NCI-H2107 treated with DMSO at 0.1 percent for 48 hours (cell line): ENCODE results near the gene BEGAIN.

Experiments
- DNase-seq: peaks from one replicate; lab custom pipeline; 2025; ENCODE audit not compliant: unreplicated experiment; lab: John Stamatoyannopoulos, UW

BEGAIN gene

GRCh38 chr14:100554696-100555320, 32.4 kb downstream of the BEGAIN start:
- no peak for DNase-seq

DNA sequence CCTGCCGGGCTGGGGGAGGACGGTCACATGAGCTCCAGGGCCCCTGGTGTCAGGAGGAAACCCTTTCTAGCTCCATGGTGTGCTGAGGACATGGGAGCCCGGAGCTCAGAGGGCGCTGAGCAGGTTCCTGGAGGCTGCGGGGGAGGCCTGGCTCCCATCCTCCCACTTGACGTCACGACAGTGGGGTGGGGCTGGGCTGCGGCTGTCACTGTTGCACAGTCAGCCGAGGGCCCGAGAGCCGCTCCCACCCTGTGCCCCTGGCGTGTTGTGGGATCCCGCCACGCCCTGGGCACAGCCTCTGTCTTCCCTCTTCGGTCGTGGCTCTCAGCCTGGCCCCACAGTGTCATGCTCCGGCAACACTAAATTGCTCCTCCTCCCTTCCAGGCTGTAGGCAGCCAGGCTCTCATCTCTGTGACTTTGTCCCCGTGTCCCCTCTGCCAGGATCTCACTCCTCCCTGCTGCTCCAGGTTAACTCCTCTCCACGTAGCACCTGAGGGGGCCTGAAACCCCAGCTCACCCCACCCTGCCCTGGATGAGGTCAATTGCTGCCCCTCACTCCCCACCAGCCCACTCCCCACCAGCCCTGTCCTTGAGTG, 33.0 kb downstream of the BEGAIN start:
- no peak for DNase-seq

- DNase-seq = no peak
Observed at GRCh38 chr14:100553471-100553870, 33.7 kb downstream of the BEGAIN start.

- peak; percentile 72 for DNase-seq
Observed at GRCh38 chr14:100552524-100553125, 34.6 kb downstream of the BEGAIN start.

DNA sequence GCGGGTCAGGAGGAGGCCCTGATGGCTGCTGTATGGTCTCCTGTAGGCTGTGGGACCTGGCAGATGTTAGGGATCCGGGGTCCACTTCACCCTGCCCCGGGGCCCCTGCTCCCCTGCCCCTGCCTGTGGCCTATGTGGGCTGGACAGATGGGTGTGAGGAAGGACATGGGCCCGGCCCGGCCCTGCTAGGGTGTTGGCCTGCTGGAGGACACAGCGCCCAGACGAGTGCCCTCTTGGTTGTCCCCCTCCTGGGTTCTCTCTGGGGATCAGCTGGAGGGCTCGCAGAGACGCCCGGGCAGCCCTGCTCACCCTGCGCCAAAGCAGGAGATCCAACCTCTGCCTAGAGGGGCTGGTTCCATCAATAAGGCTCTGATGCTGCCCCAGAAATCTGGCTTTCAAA, 36.2 kb downstream of the BEGAIN start:
- no peak for DNase-seq

GRCh38 chr14:100549834-100550625, 37.2 kb downstream of the BEGAIN start:
- no peak for DNase-seq

- no peak for DNase-seq
Observed at GRCh38 chr14:100548939-100549338, 38.3 kb downstream of the BEGAIN start.

GRCh38 chr14:100548295-100548655, 38.9 kb downstream of the BEGAIN start:
- DNase-seq = no peak

DNA sequence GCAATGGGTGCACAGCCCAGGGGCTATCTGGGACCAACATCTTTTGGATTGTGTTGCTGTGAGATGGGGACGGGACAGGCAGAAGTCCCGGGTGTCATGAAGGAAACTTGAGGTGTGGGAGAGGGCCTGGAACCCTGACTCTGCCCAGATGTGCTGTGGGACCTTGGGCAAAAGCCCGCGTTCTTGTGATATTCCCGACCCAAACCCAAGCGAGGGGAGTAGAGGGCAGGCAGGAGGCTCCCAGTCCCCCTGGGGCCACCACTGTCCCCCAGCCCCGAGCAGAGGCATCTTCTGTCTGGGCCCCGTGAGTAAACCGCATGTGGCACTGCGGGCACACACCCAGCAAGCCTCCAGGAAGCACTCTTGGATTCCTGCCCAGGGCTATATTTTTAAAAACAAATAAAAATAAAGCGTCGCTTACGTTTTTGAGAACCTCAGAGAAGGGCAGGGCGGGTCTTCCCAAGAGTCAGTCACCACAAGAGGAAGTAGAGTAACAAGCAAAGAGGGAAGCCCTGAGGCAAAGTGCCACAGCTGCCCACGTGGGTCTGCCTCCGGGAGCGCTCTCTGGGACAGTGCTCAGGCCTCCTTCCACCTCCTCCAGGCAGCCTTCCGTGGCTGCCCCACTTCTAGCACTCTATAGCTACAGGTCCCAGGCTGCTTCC, 39.5 kb downstream of the BEGAIN start:
- DNase-seq = no peak

DNA sequence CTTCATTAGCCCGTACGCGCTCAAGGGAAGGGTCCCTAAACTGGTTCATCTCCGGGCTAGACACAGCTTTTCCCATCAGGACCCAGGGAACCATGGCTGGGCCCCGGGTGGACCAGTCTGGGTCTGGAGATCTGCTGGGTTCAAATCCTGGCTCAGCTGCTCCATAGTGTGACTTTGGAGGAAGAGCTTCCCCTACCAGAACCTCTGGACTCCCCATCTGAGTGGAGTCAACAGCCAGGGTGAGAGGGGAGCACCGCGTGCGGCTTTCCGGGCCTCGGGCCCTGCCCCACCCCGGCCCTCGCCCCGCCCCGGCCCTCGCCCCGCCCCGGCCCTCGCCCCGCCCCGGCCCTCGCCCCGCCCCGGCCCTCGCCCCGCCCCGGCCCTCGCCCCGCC, 41.2 kb downstream of the BEGAIN start:
- no peak for DNase-seq

DNA sequence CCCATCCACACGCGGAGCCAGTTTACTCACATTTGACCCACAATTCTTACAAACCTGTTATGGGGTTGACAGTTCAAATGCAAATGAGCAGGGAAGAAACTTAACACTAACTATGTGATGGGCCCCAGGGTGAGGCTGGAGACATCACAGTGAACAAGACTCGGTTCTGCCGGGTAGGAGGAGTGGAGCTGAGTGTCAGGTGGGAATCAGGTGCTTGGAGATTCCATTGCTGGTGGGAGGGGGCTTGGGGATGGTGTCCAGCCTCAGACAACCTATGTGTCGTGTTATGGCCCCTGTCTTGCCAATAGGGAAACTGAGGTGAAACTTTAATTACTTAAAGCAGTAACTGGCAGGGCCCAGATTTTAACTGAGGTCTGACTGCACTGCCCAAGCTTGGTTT, 41.9 kb downstream of the BEGAIN start:
- no peak for DNase-seq

DNA sequence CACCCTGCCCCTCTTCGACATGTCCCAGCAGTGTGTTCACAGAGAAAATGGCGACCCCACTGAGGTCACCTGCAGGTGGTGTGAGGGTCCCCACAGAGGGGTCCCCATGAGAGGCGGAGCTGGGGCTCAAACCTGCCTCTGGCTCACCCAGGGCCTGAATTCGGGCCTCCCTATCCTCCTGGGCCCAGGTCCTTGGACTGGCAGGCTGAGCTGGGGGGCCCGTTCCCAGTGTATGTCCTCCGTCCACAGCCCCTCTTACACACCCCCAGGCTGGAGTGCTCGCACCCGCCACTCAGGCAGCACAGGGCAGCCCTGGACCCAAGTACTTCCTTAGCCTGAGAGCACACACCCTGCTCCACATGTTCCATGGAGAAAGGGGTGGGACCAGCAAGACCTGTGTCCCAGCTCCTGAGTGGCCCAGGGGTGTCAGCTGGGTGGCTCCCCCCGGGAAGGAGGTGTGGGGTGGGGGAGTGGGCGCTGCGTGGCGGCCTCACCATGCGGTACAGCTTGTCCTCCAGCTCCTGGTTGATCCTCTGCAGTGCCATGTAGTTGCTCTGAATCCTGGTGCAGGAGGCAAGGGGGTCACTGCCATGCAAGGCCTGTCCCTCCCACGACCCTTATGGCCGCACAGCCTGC, 42.6 kb downstream of the BEGAIN start:
- no peak for DNase-seq

DNA sequence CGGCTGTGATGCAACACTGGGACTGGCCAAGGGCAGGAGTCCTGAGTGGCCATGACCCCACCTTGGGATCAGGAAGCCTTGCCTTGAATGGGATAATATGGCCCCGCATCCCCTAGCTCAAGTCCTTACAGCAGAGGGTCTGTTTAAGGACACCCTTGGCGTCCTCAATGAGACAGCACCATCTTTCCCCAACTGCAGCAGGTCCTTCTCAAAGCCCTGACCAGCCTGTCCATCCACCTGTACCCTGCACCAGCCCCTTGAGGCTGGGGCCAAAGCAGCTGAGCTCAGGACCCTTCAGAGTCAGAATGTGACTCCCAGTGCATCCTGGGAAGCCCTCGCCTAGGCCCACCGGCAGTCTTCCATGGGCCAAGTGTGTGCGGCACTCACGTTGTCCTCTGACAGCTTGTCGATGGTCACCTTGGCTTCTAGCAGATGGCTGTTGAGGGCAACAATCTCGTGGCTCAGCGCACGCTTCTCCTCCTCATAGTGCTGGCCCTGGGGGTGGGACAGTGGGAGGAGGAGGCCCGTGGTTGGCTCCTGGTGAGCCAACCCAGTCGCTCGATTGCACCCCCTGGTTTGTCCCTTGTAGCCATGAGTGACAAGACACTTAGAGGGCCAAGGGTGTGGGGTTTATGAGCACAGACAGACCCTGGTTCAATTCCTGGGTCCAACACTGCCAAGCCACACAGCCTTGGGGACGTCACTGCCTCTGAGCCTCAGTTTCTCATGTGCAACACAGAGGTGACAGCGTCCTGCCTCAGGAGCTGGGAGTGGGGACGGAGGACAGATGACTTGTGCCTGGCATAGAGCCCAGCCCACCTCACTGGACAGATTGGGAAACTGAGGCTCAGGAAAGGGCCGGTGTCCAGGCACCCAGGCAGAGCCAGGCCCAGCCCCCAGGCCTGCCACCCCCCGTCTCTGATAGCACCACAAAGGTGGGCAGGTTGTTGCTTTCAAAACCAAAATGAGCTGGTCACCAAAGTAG, 43.5 kb downstream of the BEGAIN start:
- DNase-seq = no peak

GRCh38 chr14:100542619-100543205, 44.5 kb downstream of the BEGAIN start:
- DNase-seq = no peak

DNA sequence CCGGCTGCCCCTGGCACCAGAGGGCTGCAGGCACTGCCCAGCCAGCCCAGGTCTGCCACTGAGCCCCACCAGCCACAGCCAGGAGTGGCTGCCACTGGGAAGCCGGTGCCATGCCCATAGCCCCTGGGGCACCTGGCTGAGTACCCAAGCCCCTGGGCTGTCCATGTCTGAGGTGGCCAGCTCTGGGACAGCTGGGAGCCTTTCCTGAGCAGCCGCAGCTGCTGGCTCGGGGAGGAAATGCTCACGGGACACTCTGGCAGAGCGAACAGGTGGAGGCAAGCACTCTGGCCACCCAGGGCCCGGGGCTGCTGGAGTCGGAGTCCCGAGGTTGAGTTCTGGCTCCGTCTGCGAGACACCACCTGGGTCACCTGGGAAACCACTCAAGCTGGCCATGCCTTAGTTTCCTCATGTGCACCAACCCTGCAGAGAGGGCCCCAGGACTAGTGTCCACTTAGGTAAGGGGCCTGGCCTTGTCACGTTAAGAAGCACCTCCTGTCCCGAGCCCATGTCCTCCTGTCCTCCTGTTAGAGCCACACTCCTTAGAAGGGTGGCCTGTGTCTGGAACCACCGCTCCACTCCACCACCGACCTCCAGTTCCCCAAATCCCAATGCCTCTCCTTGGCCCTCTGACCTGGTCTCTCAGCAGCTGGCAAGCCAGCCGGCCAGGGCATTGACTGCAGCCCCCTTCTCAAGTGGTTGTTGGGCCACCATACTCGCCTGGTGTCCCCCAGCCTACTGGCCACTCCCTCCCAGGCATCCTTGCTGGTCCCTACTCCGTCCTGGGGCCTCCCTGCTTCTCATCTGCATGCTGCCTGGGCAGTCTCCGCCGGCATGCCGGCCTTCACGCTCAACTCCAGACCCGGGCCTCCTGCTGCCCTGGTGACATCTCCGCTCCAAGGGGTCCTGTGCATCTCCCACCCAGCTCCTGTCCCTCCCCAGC, 45.3 kb downstream of the BEGAIN start:
- no peak for DNase-seq

DNA sequence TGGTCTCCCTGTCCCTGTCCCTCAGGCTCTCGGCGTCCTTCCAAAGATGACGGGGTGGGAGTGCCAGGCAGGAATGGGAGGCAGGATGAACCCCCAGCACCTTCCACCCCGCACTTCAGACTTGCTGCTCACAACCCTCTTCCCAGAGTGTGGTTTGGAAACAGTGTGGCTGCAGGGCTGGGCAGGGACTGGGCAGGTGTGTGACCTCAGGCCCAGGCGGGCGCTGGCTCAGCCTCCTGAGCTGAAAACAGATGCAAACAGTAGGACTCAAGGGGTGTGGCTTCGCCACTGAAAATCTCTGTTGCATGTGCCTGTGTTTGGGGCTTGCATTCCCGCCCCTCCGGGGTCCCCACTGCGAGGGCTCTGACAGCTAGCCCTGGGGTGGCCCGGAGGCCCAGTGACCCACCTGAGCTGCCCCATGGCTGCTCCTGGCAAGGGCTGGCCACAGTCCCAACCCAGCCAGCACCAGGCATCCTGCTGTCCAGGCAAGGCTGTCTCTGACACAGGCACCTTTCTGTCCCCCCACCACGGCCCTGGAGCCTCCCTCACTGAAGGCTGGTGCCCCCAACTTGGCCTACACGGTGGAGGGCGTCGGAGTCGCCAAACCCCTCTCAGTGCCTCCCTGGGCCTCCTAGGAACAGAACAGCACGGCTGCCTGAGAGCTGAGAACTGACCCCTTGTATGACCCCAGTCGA, 46.1 kb downstream of the BEGAIN start:
- DNase-seq = no peak

DNA sequence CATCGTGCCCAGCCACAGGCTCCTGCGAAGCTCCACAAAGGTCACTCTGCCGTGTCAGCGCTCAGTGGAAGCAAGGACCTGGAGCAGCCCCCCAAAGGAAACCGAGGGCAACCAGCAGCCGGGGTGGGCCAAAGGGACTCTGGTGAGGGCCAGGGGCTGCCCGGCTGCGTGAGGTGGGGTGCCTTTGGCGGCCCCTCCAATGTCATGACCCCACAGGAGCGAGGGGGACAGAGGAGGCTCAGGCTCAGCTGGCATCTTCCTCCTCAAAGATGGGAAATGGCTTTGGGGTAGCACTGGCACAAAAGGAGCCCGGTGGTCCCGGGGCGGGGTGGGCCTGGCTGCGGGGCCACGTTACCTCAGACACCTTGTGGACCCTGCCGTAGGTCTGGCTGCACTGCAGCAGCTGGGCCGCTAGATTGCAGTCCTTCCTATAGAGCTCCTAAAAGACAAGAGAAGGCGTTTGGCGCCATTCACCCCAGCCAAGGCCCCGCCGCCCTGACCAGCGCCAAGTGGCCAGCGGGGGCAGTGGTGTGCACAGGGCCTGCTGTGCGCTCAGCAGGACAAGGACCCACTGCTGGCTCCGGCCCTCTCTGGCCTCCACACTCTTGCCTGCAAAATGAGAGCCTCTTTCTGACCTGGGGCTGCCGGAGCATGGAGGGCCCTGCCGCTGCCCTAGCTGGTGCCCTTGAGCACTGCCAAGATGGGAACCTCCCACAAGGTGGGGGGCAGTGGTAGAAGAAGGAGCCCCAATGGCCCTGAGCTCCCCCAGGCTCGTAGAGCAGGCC, 46.9 kb downstream of the BEGAIN start:
- DNase-seq = no peak
